ENCODE results near the gene IL27RA.
A peak's percentile ranks its signal among the peaks of the same experiment; 100 is the strongest.
"Not testable (repeated sequence)": the region's sequence is repeated elsewhere in the genome, so short reads cannot be mapped to it uniquely, and the experiment has no call there.

IL27RA gene

DNA sequence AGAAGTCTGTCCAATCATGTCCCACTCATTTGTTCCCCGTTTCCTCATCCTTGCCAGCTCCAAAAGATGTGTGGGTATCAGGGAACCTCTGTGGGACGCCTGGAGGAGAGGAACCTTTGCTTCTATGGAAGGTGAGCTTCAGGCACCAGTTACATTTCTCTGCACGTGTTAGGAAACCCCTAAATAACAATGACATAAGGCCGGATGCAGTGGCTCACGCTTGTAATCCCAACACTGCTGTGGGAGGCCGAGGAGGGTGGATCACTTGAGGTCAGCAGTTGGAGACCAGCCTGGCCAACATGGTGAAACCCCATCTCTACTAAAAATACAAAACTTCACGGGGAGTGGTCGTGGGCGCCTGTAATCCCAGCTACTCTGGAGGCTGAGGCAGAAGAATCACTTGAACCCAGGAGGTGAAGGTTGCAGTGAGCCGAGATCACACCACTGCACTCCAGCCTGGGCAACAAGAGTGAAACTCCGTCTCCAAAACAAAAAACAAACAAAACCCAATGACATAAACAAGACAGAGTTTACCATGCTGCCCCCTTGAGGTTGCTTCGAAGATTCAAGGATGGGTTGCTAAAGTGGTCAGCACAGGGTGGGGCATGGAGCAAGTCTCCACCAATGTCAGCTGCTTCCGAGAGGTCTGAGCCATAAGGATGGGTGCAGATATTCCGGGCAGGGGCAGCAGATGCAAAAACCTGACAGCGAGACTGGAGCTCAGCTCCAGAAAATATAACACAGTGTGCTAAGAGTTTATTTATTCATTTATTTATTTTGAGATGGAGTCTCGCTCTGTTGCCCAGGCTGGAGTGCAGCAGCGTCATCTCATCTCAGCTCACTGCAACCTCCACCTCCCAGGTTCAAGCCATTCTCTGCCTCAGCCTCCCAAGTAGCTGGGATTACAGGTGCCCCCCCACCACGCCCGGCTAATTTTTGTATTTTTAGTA, 11.4 kb downstream of the IL27RA start:
- not testable (repeated sequence) for H3K27me3 ChIP-seq (ENCODE audit: insufficient read depth, low read length); H3K9me3 ChIP-seq (ENCODE audit: insufficient read depth, low read depth, low read length); H3K27ac ChIP-seq (ENCODE audit: low read length); H3K4me1 ChIP-seq (ENCODE audit: insufficient read depth, low read length); H3K36me3 ChIP-seq (ENCODE audit: insufficient read depth, low read depth, low read length); H3K4me3 ChIP-seq (ENCODE audit: low read length)
- peak overlapping the region; percentile 32; the same call in 1 of the 2 replicates for H3K9ac ChIP-seq (ENCODE audit: low read depth, low read length)

DNA sequence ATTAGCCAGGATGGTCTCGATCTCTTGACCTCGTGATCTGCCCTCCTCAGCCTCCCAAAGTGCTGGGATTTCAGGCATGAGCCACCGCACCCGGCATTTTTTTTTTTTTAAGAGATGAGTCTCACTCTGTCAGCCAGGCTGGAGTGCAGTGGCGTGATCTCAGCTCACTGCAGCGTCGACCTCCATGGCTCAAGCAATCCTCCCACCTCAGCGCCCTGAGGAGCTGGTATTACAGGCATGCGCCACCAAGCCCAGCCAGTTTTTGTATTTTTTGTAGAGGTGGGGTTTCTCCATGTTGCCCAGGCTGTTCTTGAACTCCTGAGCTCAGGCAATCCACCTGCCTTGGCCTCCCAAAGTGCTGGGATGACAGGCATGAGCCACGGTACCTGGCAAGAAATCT, 16.3 kb downstream of the IL27RA start:
- not testable (repeated sequence) for H3K9me3 ChIP-seq (ENCODE audit: insufficient read depth, low read depth, low read length); H3K36me3 ChIP-seq (ENCODE audit: insufficient read depth, low read depth, low read length)

DNA sequence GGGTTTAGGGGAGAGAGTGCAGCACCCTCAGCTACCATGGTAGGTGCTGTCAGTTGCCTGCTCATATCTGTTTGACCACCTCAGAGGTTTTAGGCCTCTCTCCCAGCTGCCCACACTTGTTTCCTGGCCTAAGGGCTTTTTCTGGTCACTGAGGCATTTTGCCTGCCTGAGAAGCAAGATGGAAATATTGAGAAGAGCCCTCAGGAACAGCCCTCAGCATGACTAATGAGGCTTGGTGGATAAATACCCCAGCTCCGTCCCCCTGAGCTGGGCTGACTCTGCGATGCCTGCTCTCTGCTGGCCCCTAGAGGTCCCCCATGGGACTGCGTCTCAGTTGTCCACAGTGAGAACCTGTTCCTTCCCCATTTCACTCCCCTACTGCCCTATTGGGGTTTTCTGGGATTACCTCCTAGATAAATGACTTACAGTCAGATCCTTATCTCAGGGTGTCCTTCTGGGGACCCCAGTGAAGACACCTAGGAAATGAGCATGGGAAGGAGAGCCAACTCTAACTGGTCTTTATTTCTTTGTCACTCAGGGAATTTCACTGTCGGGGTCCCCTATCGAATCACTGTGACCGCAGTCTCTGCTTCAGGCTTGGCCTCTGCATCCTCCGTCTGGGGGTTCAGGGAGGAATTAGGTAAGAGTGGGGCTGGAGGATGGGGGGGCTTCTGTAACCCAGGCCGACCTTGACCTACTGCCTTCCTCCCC, 17.0 kb downstream of the IL27RA start:
- no peaks in the 10 kb centered on the region for H3K36me3 ChIP-seq (ENCODE audit: insufficient read depth, low read depth, low read length)
- no peaks in the 10 kb centered on the region for H3K4me1 ChIP-seq (ENCODE audit: insufficient read depth, low read length)
- H3K9me3 ChIP-seq (ENCODE audit: insufficient read depth, low read depth, low read length): peaks cover 3% of the 10 kb centered on the region; the same call in 1 of the 2 replicates
- H3K9ac ChIP-seq (ENCODE audit: low read depth, low read length): no peak overlapping the region
- no peak overlapping the region for H3K27ac ChIP-seq (ENCODE audit: low read length)
- H3K27me3 ChIP-seq (ENCODE audit: insufficient read depth, low read length): no peaks in the 10 kb centered on the region
- H3K4me3 ChIP-seq (ENCODE audit: low read length): no peak overlapping the region

More for the DNA sequence above, 16.3 kb downstream of the IL27RA start:
- H3K4me3 ChIP-seq (ENCODE audit: low read length); H3K9ac ChIP-seq (ENCODE audit: low read depth, low read length); H3K27ac ChIP-seq (ENCODE audit: low read length); H3K27me3 ChIP-seq (ENCODE audit: insufficient read depth, low read length); H3K4me1 ChIP-seq (ENCODE audit: insufficient read depth, low read length): not testable (repeated sequence)

DNA sequence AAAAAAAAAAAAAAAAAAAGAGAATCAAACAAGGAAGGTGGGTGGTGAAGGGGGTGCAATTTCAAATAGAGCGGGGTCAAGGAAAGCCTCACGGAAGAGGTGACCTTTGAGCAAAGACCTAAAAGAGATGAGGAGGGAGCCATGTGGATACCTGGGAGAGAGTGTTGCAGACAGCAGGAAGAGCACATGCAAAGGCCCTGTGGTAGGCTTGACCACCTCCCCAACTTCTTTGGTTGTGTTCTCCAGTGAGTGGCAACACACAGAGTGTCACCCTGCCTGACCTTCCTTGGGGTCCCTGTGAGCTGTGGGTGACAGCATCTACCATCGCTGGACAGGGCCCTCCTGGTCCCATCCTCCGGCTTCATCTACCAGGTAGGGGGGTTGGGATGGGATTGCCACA, 18.9 kb downstream of the IL27RA start:
- no peak overlapping the region for H3K4me3 ChIP-seq (ENCODE audit: low read length)
- H3K36me3 ChIP-seq (ENCODE audit: insufficient read depth, low read depth, low read length): no peaks in the 10 kb centered on the region
- H3K4me1 ChIP-seq (ENCODE audit: insufficient read depth, low read length): no peaks in the 10 kb centered on the region
- no peaks in the 10 kb centered on the region for H3K27me3 ChIP-seq (ENCODE audit: insufficient read depth, low read length)
- no peak overlapping the region for H3K9ac ChIP-seq (ENCODE audit: low read depth, low read length)
- H3K9me3 ChIP-seq (ENCODE audit: insufficient read depth, low read depth, low read length): peaks cover 3% of the 10 kb centered on the region; the same call in 1 of the 2 replicates
- no peak overlapping the region for H3K27ac ChIP-seq (ENCODE audit: low read length)

DNA sequence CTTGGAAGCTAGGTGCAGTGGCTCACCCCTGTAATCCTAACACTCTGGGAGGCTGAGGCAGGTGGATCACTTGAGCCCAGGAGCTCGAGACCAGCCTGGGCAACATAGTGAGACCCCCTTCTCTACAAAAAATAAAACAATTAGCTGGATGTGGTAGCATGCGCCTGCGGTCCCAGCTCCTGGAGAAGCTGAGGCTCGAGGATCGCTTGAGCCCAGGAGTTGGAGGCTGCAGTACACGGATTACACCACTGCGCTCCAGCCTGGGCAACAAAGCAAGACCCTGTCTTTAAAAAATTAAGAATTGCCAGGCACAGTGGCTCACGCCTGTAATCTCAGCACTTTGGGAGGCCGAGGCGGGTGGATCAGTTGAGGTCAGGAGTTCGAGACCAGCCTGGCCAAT, 19.4 kb downstream of the IL27RA start:
- H3K9ac ChIP-seq (ENCODE audit: low read depth, low read length); H3K27me3 ChIP-seq (ENCODE audit: insufficient read depth, low read length); H3K4me3 ChIP-seq (ENCODE audit: low read length); H3K4me1 ChIP-seq (ENCODE audit: insufficient read depth, low read length); H3K36me3 ChIP-seq (ENCODE audit: insufficient read depth, low read depth, low read length); H3K27ac ChIP-seq (ENCODE audit: low read length); H3K9me3 ChIP-seq (ENCODE audit: insufficient read depth, low read depth, low read length): not testable (repeated sequence)

DNA sequence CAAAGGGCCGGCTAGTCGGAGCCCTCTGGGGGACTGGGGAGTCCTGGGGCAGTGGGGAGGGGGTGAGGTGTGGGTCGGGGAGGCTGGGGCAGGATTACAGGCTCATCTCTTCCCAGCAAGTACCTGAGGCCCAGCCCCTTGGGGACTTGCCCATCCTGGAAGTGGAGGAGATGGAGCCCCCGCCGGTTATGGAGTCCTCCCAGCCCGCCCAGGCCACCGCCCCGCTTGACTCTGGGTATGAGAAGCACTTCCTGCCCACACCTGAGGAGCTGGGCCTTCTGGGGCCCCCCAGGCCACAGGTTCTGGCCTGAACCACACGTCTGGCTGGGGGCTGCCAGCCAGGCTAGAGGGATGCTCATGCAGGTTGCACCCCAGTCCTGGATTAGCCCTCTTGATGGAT, 20.4 kb downstream of the IL27RA start:
- H3K9me3 ChIP-seq (ENCODE audit: insufficient read depth, low read depth, low read length): peaks cover 3% of the 10 kb centered on the region; the same call in 1 of the 2 replicates
- H3K27ac ChIP-seq (ENCODE audit: low read length): no peak overlapping the region
- no peak overlapping the region for H3K9ac ChIP-seq (ENCODE audit: low read depth, low read length)
- H3K4me1 ChIP-seq (ENCODE audit: insufficient read depth, low read length): no peaks in the 10 kb centered on the region
- no peaks in the 10 kb centered on the region for H3K36me3 ChIP-seq (ENCODE audit: insufficient read depth, low read depth, low read length)
- no peak overlapping the region for H3K4me3 ChIP-seq (ENCODE audit: low read length)
- H3K27me3 ChIP-seq (ENCODE audit: insufficient read depth, low read length): peaks cover 8% of the 10 kb centered on the region

DNA sequence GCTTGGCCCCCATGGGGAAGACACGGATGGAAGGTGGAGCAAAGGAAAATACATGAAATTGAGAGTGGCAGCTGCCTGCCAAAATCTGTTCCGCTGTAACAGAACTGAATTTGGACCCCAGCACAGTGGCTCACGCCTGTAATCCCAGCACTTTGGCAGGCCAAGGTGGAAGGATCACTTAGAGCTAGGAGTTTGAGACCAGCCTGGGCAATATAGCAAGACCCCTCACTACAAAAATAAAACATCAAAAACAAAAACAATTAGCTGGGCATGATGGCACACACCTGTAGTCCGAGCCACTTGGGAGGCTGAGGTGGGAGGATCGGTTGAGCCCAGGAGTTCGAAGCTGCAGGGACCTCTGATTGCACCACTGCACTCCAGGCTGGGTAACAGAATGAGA, 20.9 kb downstream of the IL27RA start:
- Histone ChIP-seq H3K27me3 (ENCODE audit: insufficient read depth, low read length) (peaks cover 10% of the 10 kb centered on the region), H3K9me3 (ENCODE audit: insufficient read depth, low read depth, low read length) (peaks cover 3% of the 10 kb centered on the region; the same call in 1 of the 2 replicates), H3K9ac (ENCODE audit: low read depth, low read length) (no peak overlapping the region), H3K4me3 (ENCODE audit: low read length) (no peak overlapping the region), H3K36me3 (ENCODE audit: insufficient read depth, low read depth, low read length) (no peaks in the 10 kb centered on the region), H3K27ac (ENCODE audit: low read length) (no peak overlapping the region), H3K4me1 (ENCODE audit: insufficient read depth, low read length) (no peaks in the 10 kb centered on the region)

DNA sequence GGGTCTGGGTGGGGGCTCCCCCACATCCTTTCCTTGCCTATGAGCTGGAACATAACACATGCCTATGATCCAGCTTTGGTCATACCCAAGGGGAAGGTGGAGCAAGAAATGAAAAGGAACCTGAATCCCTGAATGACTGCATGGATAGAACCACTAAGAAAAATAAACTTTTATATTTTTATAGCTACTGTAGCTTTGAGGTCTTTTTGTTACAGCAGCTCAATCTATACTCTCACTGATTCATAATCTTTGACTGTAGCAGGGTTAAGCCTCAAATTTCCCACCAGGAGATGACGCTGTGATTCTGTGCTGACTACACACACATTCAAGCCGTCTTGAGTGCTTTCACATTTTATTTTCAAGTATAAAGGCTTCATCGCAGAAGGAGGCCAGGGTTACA, 21.5 kb downstream of the IL27RA start:
- no peak overlapping the region for H3K4me3 ChIP-seq (ENCODE audit: low read length)
- no peaks in the 10 kb centered on the region for H3K36me3 ChIP-seq (ENCODE audit: insufficient read depth, low read depth, low read length)
- no peak overlapping the region for H3K27ac ChIP-seq (ENCODE audit: low read length)

DNA sequence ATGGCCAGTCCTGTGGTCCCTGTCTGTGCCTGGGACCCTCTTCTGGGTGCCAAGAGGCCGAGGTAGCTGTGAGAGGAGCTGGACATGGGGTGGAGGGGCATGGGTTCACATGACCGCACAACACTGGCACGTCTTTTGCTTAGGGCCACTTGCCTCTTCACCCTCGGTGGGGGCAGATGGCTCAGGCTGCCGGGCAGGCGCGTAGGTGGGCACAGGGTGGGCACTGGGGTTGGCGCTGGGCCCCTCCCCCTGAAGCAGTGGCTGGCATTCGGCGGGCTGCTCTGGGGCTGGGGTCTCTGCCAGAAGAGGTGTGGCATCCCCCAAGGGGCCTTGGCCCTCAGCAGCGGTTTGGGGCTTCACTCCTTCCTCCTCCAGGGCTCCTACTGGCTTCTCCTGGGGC, 21.9 kb downstream of the IL27RA start:
- Histone ChIP-seq H3K4me1 (ENCODE audit: insufficient read depth, low read length) (no peaks in the 10 kb centered on the region), H3K9me3 (ENCODE audit: insufficient read depth, low read depth, low read length) (no peaks in the 10 kb centered on the region), H3K36me3 (ENCODE audit: insufficient read depth, low read depth, low read length) (no peaks in the 10 kb centered on the region), H3K9ac (ENCODE audit: low read depth, low read length) (no peak overlapping the region), H3K27me3 (ENCODE audit: insufficient read depth, low read length) (peaks cover 19% of the 10 kb centered on the region), H3K27ac (ENCODE audit: low read length) (no peak overlapping the region), H3K4me3 (ENCODE audit: low read length) (no peak overlapping the region)

More for the DNA sequence above, 21.5 kb downstream of the IL27RA start:
- Histone ChIP-seq H3K4me1 (ENCODE audit: insufficient read depth, low read length) (no peaks in the 10 kb centered on the region), H3K9ac (ENCODE audit: low read depth, low read length) (no peak overlapping the region), H3K9me3 (ENCODE audit: insufficient read depth, low read depth, low read length) (peaks cover 3% of the 10 kb centered on the region; the same call in 1 of the 2 replicates), H3K27me3 (ENCODE audit: insufficient read depth, low read length) (peaks cover 14% of the 10 kb centered on the region)

DNA sequence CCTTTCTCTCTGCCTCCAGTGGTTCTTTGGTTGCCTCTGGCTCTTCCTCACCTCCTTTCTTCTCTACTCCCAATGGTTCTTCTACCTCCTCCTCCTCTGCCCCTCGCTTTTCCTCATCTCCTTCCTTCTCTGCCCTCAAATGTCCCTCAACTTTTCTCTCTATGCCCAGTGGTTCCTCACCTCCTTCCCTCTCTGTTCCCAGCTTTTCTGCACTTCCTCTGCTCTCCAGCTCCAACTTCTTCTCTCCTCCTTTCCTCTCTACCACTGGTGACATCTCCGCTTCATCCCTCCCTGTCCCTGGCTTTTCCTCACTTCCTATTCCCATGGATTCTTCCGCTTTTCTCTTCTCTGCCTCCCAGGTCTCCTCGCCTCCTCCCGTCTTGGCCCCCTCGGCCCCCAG, 22.5 kb downstream of the IL27RA start:
- Histone ChIP-seq H3K4me1 (ENCODE audit: insufficient read depth, low read length) (no peaks in the 10 kb centered on the region), H3K9me3 (ENCODE audit: insufficient read depth, low read depth, low read length) (no peaks in the 10 kb centered on the region), H3K36me3 (ENCODE audit: insufficient read depth, low read depth, low read length) (no peaks in the 10 kb centered on the region), H3K4me3 (ENCODE audit: low read length) (no peak overlapping the region), H3K9ac (ENCODE audit: low read depth, low read length) (no peak overlapping the region), H3K27ac (ENCODE audit: low read length) (no peak overlapping the region), H3K27me3 (ENCODE audit: insufficient read depth, low read length) (peaks cover 25% of the 10 kb centered on the region)

DNA sequence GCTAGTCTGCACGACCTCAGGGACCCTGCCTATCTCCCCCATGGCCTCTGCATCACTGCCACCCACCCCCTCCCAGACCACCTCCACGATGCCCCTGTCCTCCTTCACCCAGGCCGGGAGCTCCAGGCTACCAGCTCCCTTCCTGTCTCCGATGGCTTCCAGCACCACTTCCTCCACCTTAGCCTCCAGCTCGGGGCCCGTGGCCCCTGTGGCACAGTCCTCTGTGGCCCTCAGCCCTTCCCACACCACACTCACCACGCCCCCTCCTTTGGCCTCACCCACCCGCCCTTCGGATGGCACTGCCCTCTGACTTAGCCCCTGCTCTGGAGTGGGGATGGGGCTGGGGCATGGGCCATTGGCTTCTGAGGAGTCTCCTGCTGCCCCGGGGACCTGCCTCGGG, 23.2 kb downstream of the IL27RA start:
- Histone ChIP-seq H3K4me3 (ENCODE audit: low read length) (no peak overlapping the region), H3K27ac (ENCODE audit: low read length) (no peak overlapping the region), H3K9ac (ENCODE audit: low read depth, low read length) (no peak overlapping the region), H3K4me1 (ENCODE audit: insufficient read depth, low read length) (no peaks in the 10 kb centered on the region), H3K27me3 (ENCODE audit: insufficient read depth, low read length) (peaks cover 31% of the 10 kb centered on the region), H3K36me3 (ENCODE audit: insufficient read depth, low read depth, low read length) (no peaks in the 10 kb centered on the region), H3K9me3 (ENCODE audit: insufficient read depth, low read depth, low read length) (no peaks in the 10 kb centered on the region)

DNA sequence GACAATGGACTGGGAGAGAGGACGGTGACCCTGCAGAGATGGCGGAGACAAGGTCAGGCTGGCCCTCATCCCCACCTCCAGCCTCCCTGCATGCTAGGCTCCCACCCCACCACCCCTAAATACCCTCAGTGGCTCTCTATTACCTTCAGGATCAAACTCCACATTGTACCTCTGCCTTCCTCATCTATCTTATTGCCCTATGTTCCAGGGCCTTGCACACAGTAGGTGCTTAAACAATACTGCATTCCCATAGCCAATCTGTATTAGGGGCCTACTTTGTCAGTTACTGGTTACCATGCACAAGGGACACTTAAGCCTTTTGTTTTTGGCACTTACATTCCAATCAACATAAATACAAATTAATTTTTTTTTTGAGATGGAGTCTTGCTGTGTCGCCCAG, 23.8 kb downstream of the IL27RA start:
- H3K4me3 ChIP-seq (ENCODE audit: low read length): no peak overlapping the region
- H3K36me3 ChIP-seq (ENCODE audit: insufficient read depth, low read depth, low read length): no peaks in the 10 kb centered on the region
- H3K9me3 ChIP-seq (ENCODE audit: insufficient read depth, low read depth, low read length): no peaks in the 10 kb centered on the region
- no peak overlapping the region for H3K27ac ChIP-seq (ENCODE audit: low read length)
- H3K27me3 ChIP-seq (ENCODE audit: insufficient read depth, low read length): peaks cover 33% of the 10 kb centered on the region
- no peak overlapping the region for H3K9ac ChIP-seq (ENCODE audit: low read depth, low read length)
- H3K4me1 ChIP-seq (ENCODE audit: insufficient read depth, low read length): no peaks in the 10 kb centered on the region
